NCI-H526 (cell line): ENCODE measurements around the gene TWIST2.

Experiments
- DNase-seq, 2 experiments: peaks; one replicate each; lab custom pipeline; 2025; lab: John Stamatoyannopoulos, UW

TWIST2 gene

GRCh38 chr2:238847841-238848690 lies at the start of gene TWIST2:
TWIST2 (plus strand) TSS chr2:238848085; CDS start chr2:238848216, 131 bp downstream.
- no peak for DNase-seq

GRCh38 chr2:238801791-238802190 lies 46.1 kb upstream of the TWIST2 start:
- DNase-seq, result no peak

- DNase-seq, result no peak
Observed at GRCh38 chr2:238802957-238803356, 44.9 kb upstream of the TWIST2 start.

GRCh38 chr2:238803996-238804870 lies 43.7 kb upstream of the TWIST2 start:
- no peak for DNase-seq

- DNase-seq, result no peak
Observed at GRCh38 chr2:238808761-238809160, 39.1 kb upstream of the TWIST2 start.

- no peak for DNase-seq
Observed at GRCh38 chr2:238810321-238810720, 37.6 kb upstream of the TWIST2 start.

GRCh38 chr2:238811293-238811692 lies 36.6 kb upstream of the TWIST2 start:
- no peak for DNase-seq

- no peak for DNase-seq
Observed at GRCh38 chr2:238811759-238812158, 36.1 kb upstream of the TWIST2 start.

GRCh38 chr2:238813109-238813508 lies 34.8 kb upstream of the TWIST2 start:
- DNase-seq, result no peak

- DNase-seq, result no peak
Observed at GRCh38 chr2:238814815-238815214, 33.1 kb upstream of the TWIST2 start.

- DNase-seq, result no peak
Observed at GRCh38 chr2:238816291-238816690, 31.6 kb upstream of the TWIST2 start.

- no peak for DNase-seq
Observed at GRCh38 chr2:238817382-238817781, 30.5 kb upstream of the TWIST2 start.

GRCh38 chr2:238817891-238818290 lies 30.0 kb upstream of the TWIST2 start:
- DNase-seq, result peak in 1 of 2 experiments; percentile 14

GRCh38 chr2:238818561-238818960 lies 29.3 kb upstream of the TWIST2 start:
- no peak for DNase-seq

- DNase-seq, result no peak
Observed at GRCh38 chr2:238820197-238820596, 27.7 kb upstream of the TWIST2 start.

GRCh38 chr2:238820916-238821315 lies 27.0 kb upstream of the TWIST2 start:
- no peak for DNase-seq

GRCh38 chr2:238821391-238821790 lies 26.5 kb upstream of the TWIST2 start:
- no peak for DNase-seq

GRCh38 chr2:238821944-238822670 lies 25.8 kb upstream of the TWIST2 start:
- DNase-seq, result no peak

GRCh38 chr2:238822955-238823354 lies 24.9 kb upstream of the TWIST2 start:
- no peak for DNase-seq

GRCh38 chr2:238831177-238831576 lies 16.7 kb upstream of the TWIST2 start:
- DNase-seq, result no peak

GRCh38 chr2:238834982-238835381 lies 12.9 kb upstream of the TWIST2 start:
- DNase-seq, result no peak

- DNase-seq, result no peak
Observed at GRCh38 chr2:238835726-238836301, 12.1 kb upstream of the TWIST2 start.
